ENCODE results near the gene PIEZO1.

Gene PIEZO1

DNA sequence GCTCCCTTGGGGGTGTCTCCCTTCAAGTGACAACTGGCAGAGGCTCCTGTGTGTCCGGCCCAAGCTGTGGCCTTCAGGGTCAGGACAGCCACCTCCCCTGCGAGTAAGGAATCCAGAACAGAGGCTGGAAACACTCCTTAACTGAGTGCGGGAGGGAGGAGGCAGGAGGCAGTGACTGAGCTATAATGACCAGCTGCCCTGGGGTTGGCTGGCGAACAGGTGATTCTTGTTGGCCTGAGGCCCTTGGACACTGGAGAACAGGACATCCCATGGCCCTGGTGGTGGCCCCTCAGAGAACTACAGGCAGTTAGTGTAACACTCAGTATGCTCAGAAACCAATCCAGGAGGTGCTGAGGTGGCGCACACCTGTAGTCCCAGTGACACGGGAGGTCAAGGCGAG, 89.3 kb downstream of the PIEZO1 start:
- H3K4me1 ChIP-seq (ENCODE audit: control insufficient read depth in 1 of 2, insufficient read depth in 2 of 2, low read length in 2 of 2): no peaks in the 10 kb centered on the region
- H2AFZ ChIP-seq (ENCODE audit: insufficient read depth, low read length, poor library complexity): no peak overlapping the region
- no peak overlapping the region for H3K23ac ChIP-seq (ENCODE audit: low read length)

DNA sequence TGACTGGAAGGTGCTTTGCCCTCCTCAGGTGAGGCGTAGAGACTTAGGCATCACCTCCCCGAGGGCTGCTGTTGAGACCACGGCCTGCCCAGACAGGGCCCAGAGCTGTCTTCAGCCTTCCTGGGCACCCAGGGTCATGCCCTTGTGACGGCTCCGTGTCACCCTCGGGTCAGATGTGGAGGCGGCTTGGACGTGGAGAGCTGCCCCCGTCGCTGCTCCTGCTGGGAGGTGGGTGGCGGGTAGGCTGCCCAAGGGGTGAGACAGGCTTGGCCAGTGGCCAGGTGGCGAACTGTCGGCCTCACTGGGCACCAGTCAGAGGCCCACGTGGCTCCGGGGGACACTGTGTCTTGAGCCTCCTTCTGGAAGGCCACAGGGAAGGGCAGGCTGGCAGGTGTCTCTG, 89.8 kb downstream of the PIEZO1 start:
- no peak overlapping the region for H3K23ac ChIP-seq (ENCODE audit: low read length)
- WGBS (ENCODE audit: extremely low coverage, insufficient coverage, insufficient read length): no CpG with 5 or more reads among the region's 15 CpGs
- H3K9ac ChIP-seq (ENCODE audit: low read length): no peak overlapping the region
- no peak overlapping the region for H3K4ac ChIP-seq (ENCODE audit: low read depth, low read length)
- H3K79me1 ChIP-seq (ENCODE audit: low read length): no peaks in the 10 kb centered on the region
- no peak overlapping the region for H3K4me2 ChIP-seq (ENCODE audit: low read length)
- no peak overlapping the region for H2BK120ac ChIP-seq (ENCODE audit: insufficient read depth, low read length, poor library complexity)
- H3K36me3 ChIP-seq (ENCODE audit: control insufficient read depth in 1 of 2, insufficient read depth in 2 of 2, low read length in 2 of 2): peaks cover 25 to 27% of the 10 kb centered on the region in 2 experiments
- H3K27ac ChIP-seq (ENCODE audit: low read depth, low read length): no peak overlapping the region
- no peak overlapping the region for H4K12ac ChIP-seq (ENCODE audit: low read depth, low read length)
- H2BK5ac ChIP-seq (ENCODE audit: low read depth, low read length, poor library complexity): no peak overlapping the region
- no peaks in the 10 kb centered on the region for H3K79me2 ChIP-seq (ENCODE audit: control insufficient read depth, insufficient read depth, low read length, poor library complexity)
- H3K14ac ChIP-seq (ENCODE audit: low read length): no peak overlapping the region
- H2AFZ ChIP-seq (ENCODE audit: insufficient read depth, low read length, poor library complexity): no peak overlapping the region
- no peak for DNase-seq
- no peak overlapping the region for H2BK12ac ChIP-seq (ENCODE audit: low read length)
- no peak overlapping the region for H2AK5ac ChIP-seq (ENCODE audit: low read length)
- H4K91ac ChIP-seq (ENCODE audit: low read depth, low read length): no peak overlapping the region
- H4K8ac ChIP-seq (ENCODE audit: low read depth, low read length): no peak overlapping the region
- H3K18ac ChIP-seq (ENCODE audit: low read length): no peak overlapping the region
- H3K27me3 ChIP-seq (ENCODE audit: insufficient read depth, low read length): no peaks in the 10 kb centered on the region
- H3K9me3 ChIP-seq (ENCODE audit: insufficient read depth, low read depth, low read length): peaks cover 2% of the 10 kb centered on the region
- H3K4me1 ChIP-seq (ENCODE audit: control insufficient read depth in 1 of 2, insufficient read depth in 2 of 2, low read length in 2 of 2): no peaks in the 10 kb centered on the region
- H3K4me3 ChIP-seq (ENCODE audit: low read depth, low read length): no peak overlapping the region

More for the DNA sequence above, 89.3 kb downstream of the PIEZO1 start:
- H3K79me2 ChIP-seq (ENCODE audit: control insufficient read depth, insufficient read depth, low read length, poor library complexity): no peaks in the 10 kb centered on the region
- H3K18ac ChIP-seq (ENCODE audit: low read length): no peak overlapping the region
- no peak overlapping the region for H3K4me3 ChIP-seq (ENCODE audit: low read depth, low read length)
- H3K4ac ChIP-seq (ENCODE audit: low read depth, low read length): no peak overlapping the region
- H4K91ac ChIP-seq (ENCODE audit: low read depth, low read length): no peak overlapping the region
- no peak overlapping the region for H2BK120ac ChIP-seq (ENCODE audit: insufficient read depth, low read length, poor library complexity)
- H3K14ac ChIP-seq (ENCODE audit: low read length): no peak overlapping the region
- H2BK12ac ChIP-seq (ENCODE audit: low read length): no peak overlapping the region
- H4K12ac ChIP-seq (ENCODE audit: low read depth, low read length): no peak overlapping the region
- WGBS (ENCODE audit: extremely low coverage, insufficient coverage, insufficient read length): no CpG with 5 or more reads among the region's 7 CpGs
- H3K9ac ChIP-seq (ENCODE audit: low read length): no peak overlapping the region
- H2BK5ac ChIP-seq (ENCODE audit: low read depth, low read length, poor library complexity): no peak overlapping the region
- no peak overlapping the region for H3K4me2 ChIP-seq (ENCODE audit: low read length)
- no peak overlapping the region for H3K27ac ChIP-seq (ENCODE audit: low read depth, low read length)
- H2AK5ac ChIP-seq (ENCODE audit: low read length): no peak overlapping the region
- H3K9me3 ChIP-seq (ENCODE audit: insufficient read depth, low read depth, low read length): peaks cover 2% of the 10 kb centered on the region
- no peaks in the 10 kb centered on the region for H3K79me1 ChIP-seq (ENCODE audit: low read length)
- no peaks in the 10 kb centered on the region for H3K27me3 ChIP-seq (ENCODE audit: insufficient read depth, low read length)
- DNase-seq: no peak
- peaks cover 25 to 29% of the 10 kb centered on the region in 2 experiments for H3K36me3 ChIP-seq (ENCODE audit: control insufficient read depth in 1 of 2, insufficient read depth in 2 of 2, low read length in 2 of 2)
- no peak overlapping the region for H4K8ac ChIP-seq (ENCODE audit: low read depth, low read length)

DNA sequence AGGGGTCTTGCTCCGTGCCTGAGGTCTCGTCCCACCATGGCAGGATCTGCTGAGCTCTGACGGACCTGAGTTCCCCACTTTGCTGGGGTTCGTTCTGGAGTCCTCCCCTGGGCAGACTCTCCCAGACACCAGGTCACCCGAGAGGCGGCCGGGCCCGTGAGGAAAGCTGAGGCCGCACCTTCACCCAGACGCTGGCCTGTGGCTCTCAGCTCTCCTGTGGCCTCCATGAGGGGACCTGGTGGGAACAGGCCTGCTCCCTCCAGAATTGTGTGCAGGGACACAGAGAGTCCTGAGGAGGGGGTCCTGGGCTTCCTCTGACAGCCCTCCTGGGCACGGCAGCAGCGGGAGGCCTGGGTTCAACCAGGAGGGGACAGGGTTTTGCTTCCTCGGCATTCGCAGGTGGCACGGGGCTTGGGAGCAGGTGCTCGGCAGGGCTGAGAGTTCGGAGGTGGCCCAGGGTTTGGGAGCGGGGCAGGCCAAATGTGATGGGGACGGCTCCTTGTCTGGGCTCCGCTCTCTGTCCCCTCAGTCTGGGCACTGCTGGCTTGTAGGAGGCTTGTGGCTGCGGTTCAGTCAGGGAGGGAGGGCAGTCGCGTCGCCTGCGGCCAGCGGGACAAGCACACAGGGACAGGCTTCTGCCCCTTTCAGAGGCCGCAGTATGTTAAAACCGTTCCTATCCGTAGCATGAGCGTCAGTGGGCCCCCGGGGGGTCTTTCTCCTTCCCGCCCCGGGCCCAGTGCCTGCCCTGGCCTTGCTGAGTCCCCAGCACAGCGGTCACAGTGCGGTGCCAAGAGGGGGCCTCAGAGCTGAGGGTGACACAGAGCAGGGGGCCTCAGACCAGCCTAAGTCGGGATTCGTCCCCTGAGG, 90.6 kb downstream of the PIEZO1 start:
- no peak overlapping the region for H2BK5ac ChIP-seq (ENCODE audit: low read depth, low read length, poor library complexity)
- peaks cover 1% of the 10 kb centered on the region for H3K9me3 ChIP-seq (ENCODE audit: insufficient read depth, low read depth, low read length)
- no peak overlapping the region for H4K91ac ChIP-seq (ENCODE audit: low read depth, low read length)
- H3K79me1 ChIP-seq (ENCODE audit: low read length): no peaks in the 10 kb centered on the region
- no peak overlapping the region for H2AK5ac ChIP-seq (ENCODE audit: low read length)
- no peak overlapping the region for H3K4me2 ChIP-seq (ENCODE audit: low read length)
- no CpG with 5 or more reads among the region's 37 CpGs for WGBS (ENCODE audit: extremely low coverage, insufficient coverage, insufficient read length)
- H3K79me2 ChIP-seq (ENCODE audit: control insufficient read depth, insufficient read depth, low read length, poor library complexity): no peaks in the 10 kb centered on the region
- H3K27me3 ChIP-seq (ENCODE audit: insufficient read depth, low read length): no peaks in the 10 kb centered on the region
- H2AFZ ChIP-seq (ENCODE audit: insufficient read depth, low read length, poor library complexity): no peak overlapping the region
- H3K27ac ChIP-seq (ENCODE audit: low read depth, low read length): no peak overlapping the region
- H4K12ac ChIP-seq (ENCODE audit: low read depth, low read length): no peak overlapping the region
- no peak overlapping the region for H3K4me3 ChIP-seq (ENCODE audit: low read depth, low read length)
- H2BK12ac ChIP-seq (ENCODE audit: low read length): no peak overlapping the region
- no peak overlapping the region for H2BK120ac ChIP-seq (ENCODE audit: insufficient read depth, low read length, poor library complexity)
- no peak overlapping the region for H3K23ac ChIP-seq (ENCODE audit: low read length)
- no peak overlapping the region for H4K8ac ChIP-seq (ENCODE audit: low read depth, low read length)
- no peak overlapping the region for H3K14ac ChIP-seq (ENCODE audit: low read length)
- H3K18ac ChIP-seq (ENCODE audit: low read length): no peak overlapping the region
- H3K9ac ChIP-seq (ENCODE audit: low read length): no peak overlapping the region
- H3K4me1 ChIP-seq (ENCODE audit: control insufficient read depth in 1 of 2, insufficient read depth in 2 of 2, low read length in 2 of 2): no peaks in the 10 kb centered on the region
- DNase-seq: no peak
- no peak overlapping the region for H3K4ac ChIP-seq (ENCODE audit: low read depth, low read length)
- peaks cover 23% of the 10 kb centered on the region in 2 experiments for H3K36me3 ChIP-seq (ENCODE audit: control insufficient read depth in 1 of 2, insufficient read depth in 2 of 2, low read length in 2 of 2)

DNA sequence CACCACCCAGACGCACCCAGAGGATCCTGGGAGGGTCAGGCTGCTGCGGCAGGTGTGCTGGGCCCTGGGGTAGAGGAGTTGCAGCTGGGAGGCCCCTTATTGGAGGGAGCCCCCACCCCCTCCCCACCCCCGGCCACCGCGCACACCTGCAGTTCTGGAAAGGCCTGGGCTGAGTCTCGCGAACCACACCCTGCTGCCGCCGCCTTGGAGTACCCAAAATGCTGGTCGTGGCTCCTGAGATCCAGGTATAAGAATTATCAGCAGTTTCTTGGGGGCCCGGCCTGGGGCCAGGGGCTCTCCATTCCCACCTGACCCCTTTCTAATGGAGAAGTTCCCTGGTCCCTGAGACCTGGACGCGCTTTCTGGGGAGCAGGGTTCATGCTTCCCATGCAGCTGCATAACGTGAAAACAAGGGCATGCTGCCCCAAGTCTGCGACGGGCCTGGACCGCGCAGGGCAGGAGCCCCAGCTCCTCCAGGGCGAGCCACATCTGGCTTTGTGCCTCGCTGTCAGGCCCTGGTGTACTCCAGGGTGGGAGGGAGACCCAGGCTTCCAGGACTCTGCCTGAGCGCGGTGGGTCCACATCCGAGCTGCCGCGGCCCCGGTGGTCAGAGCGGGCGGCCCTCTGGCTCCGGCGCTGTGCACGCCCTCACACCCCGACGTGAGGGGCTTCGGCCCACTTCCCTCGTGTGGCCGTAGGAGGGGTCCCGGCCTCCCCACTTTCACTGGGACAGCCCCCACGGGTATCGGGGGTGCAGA, 91.4 kb downstream of the PIEZO1 start:
- Histone ChIP-seq H3K4me3 (ENCODE audit: low read depth, low read length) (no peak overlapping the region), H3K14ac (ENCODE audit: low read length) (no peak overlapping the region), H4K12ac (ENCODE audit: low read depth, low read length) (no peak overlapping the region), H3K4me2 (ENCODE audit: low read length) (no peak overlapping the region), H3K4me1 (ENCODE audit: control insufficient read depth in 1 of 2, insufficient read depth in 2 of 2, low read length in 2 of 2) (no peaks in the 10 kb centered on the region), H3K9ac (ENCODE audit: low read length) (no peak overlapping the region), H3K18ac (ENCODE audit: low read length) (no peak overlapping the region), H4K91ac (ENCODE audit: low read depth, low read length) (no peak overlapping the region), H3K23ac (ENCODE audit: low read length) (no peak overlapping the region), H2BK12ac (ENCODE audit: low read length) (no peak overlapping the region), H3K27ac (ENCODE audit: low read depth, low read length) (no peak overlapping the region), H2BK120ac (ENCODE audit: insufficient read depth, low read length, poor library complexity) (no peak overlapping the region), H2AFZ (ENCODE audit: insufficient read depth, low read length, poor library complexity) (no peak overlapping the region), H4K8ac (ENCODE audit: low read depth, low read length) (no peak overlapping the region), H3K36me3 (ENCODE audit: control insufficient read depth in 1 of 2, insufficient read depth in 2 of 2, low read length in 2 of 2) (peaks cover 15 to 16% of the 10 kb centered on the region in 2 experiments), H3K79me1 (ENCODE audit: low read length) (no peaks in the 10 kb centered on the region), H3K9me3 (ENCODE audit: insufficient read depth, low read depth, low read length) (no peaks in the 10 kb centered on the region), H2BK5ac (ENCODE audit: low read depth, low read length, poor library complexity) (no peak overlapping the region), H3K4ac (ENCODE audit: low read depth, low read length) (no peak overlapping the region), H3K27me3 (ENCODE audit: insufficient read depth, low read length) (no peaks in the 10 kb centered on the region), H3K79me2 (ENCODE audit: control insufficient read depth, insufficient read depth, low read length, poor library complexity) (no peaks in the 10 kb centered on the region), H2AK5ac (ENCODE audit: low read length) (no peak overlapping the region)
- no peak for DNase-seq
- no CpG with 5 or more reads among the region's 39 CpGs for WGBS (ENCODE audit: extremely low coverage, insufficient coverage, insufficient read length)

Measured in trophoblast cell (in vitro differentiated cells and primary cell).